Lower leg skin (tissue), 3 donors: ENCODE data around the gene ZNF619.

Source experiments
- POLR2A ChIP-seq, 2 donors: fragments of 450-650 bp; IDR thresholded peaks; one replicate each; pipeline ENCODE4 v1.6.1; 2016 to 2017; ENCODE audit warnings: antibody characterized with exemption in 2 of 2, mild to moderate bottlenecking in 1 of 2, moderate library complexity in 1 of 2
- TF ChIP-seq, protein P1 (sequence below), 3 donors: fragments of 450-650 bp; IDR thresholded peaks; one replicate each; pipeline ENCODE4 v1.5.1; 2016; ENCODE audit warnings: antibody characterized with exemption in 3 of 3, mild to moderate bottlenecking in 3 of 3, moderate library complexity in 2 of 3

DNA sequence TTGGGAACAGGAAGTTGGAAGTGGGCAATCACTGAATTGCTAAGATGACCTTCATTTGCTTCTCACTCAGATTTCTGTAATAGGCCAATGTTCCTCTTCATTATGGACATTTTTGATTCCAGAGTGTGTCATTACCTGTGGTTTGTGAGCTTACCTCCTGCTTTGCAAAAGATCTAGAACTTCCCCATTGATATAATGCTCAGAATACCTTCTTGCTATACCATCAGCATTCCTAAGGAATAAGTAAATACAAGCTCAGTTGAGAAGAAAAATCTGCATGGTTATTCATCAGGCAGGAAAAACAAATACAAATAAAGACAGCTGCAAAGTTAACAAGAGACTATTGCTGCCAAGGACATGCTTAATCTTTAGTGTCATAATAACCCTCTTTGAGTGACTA is 25.4 kb upstream of the ZNF619 start:
- TF ChIP-seq, protein P1, sequence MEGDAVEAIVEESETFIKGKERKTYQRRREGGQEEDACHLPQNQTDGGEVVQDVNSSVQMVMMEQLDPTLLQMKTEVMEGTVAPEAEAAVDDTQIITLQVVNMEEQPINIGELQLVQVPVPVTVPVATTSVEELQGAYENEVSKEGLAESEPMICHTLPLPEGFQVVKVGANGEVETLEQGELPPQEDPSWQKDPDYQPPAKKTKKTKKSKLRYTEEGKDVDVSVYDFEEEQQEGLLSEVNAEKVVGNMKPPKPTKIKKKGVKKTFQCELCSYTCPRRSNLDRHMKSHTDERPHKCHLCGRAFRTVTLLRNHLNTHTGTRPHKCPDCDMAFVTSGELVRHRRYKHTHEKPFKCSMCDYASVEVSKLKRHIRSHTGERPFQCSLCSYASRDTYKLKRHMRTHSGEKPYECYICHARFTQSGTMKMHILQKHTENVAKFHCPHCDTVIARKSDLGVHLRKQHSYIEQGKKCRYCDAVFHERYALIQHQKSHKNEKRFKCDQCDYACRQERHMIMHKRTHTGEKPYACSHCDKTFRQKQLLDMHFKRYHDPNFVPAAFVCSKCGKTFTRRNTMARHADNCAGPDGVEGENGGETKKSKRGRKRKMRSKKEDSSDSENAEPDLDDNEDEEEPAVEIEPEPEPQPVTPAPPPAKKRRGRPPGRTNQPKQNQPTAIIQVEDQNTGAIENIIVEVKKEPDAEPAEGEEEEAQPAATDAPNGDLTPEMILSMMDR (IDR thresholded peaks at IDR 0.05) = no peak
- TF ChIP-seq POLR2A (IDR thresholded peaks at IDR 0.05) = no peak
